Stimulated activated CD8-positive, alpha-beta memory T cell treated with anti-CD3 and anti-CD28 coated beads, Interleukin-7, amount 100 ng/mL, for 24 hours (primary cell): ENCODE data around the gene BMPR2.
"Not testable (repeated sequence)": the region's sequence is repeated elsewhere in the genome, so short reads cannot be mapped to it uniquely, and the experiment has no call there.

Experiments
- DNase-seq: peaks from one replicate; pipeline ENCODE4 v3.0.0-alpha.2; 2020; ENCODE audit warnings: low read depth

The BMPR2 gene

DNA sequence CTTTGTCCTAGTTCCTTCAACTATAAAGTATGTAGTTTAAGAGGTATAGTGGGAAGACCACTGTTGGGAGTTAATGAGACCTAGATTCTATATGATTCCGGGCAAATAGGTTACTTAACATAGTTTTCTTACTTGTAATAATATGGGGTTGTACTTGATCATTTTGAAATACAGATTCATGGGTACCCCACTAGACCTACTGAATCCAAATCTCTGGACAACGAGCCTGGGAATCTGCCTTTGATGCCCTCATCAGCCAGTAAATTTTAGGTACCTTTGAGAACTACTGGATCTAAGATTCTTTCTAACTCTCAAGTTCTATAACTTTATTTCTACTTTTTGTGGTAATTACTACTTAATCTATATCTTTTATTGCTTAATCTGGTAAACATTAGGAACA, 6.6 kb downstream of the BMPR2 start:
- no peak for DNase-seq

DNA sequence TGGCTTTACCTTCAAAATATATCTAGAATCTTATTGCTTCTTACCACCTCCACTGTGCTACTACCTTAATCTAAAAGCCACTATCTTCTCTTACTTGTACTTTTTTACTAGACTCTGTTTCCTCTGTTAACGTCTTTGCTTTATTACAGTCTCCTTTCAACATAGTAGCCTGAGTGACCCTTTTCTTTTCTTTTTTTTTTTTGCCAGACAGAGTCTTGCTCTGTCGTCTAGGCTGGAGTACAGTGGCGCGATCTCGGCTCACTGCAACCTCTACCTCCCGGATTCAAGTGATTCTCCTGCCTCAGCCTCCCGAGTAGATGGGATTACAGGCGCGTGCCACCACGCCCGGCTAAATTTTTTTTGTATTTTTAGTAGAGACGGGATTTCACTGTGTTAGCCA, 10.4 kb downstream of the BMPR2 start:
- DNase-seq = not testable (repeated sequence)

DNA sequence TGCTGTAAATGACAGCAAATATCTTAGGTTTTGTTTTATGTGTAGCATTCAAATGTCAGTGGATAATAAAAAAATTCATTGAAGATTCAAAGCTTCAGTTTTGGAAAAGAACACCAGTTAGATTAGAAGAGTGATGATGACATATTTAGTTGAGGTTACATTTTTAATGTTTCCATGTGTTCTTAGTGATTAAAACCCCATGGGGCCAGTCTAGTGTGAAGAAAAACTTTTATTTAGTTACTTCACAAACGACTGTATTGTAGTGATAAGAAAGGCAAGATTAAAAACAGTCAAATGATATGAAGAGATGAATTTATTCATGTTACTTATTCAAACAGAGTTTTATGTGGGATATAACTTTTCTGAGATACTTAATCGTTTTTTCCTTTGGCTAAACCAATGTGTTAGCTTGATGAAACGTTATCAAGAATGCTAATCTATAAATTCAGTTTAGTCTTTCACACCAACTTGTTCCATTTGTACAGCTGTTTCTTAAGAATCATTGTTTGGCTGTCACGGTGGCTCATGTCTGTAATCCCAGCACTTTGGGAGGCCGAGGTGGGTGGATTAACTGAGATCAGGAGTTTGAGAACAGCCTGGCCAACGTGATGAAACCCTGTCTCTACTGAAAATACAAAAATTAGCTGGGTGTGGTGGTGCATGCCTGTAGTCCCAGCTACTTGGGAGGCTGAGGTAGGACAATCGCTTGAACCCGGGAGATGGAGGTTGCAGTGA, 11.6 kb downstream of the BMPR2 start:
- no peak for DNase-seq

DNA sequence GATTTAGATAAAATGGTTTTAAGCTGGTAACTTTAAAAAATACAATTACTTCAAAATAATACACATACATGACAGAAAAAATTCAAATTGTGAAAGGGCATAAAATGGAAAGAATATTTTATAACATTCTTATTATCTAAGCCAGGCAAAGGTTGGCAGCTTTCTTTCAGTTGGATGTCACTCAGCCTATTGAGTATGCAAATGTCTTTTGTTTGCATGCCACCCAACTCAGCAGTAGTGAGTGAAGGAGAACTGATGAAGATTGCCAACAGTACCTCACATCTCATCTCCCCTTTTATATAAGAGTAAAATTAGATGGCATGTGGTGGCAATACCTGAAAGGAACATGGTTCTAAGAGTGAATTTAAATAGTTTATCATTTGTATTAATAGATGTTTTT, 24.8 kb downstream of the BMPR2 start:
- no peak for DNase-seq

DNA sequence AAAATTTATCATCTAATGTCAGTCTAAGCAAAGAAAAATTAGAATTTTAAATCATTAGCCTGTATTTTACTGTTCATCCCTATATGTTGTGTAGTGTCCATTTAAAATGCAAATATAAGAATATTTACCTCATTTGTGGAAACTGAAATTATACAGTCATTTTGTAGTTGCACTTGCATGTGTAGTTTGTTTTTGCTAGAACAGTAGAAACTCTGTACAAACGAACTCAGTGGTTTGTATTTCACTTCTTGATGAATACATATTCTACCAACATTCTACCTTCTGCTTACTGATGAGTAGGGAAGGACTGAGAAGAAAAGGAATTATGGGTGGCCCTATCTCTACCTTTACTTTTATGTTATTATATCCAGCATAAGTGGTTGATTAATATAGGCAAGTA, 29.7 kb downstream of the BMPR2 start:
- DNase-seq = no peak

DNA sequence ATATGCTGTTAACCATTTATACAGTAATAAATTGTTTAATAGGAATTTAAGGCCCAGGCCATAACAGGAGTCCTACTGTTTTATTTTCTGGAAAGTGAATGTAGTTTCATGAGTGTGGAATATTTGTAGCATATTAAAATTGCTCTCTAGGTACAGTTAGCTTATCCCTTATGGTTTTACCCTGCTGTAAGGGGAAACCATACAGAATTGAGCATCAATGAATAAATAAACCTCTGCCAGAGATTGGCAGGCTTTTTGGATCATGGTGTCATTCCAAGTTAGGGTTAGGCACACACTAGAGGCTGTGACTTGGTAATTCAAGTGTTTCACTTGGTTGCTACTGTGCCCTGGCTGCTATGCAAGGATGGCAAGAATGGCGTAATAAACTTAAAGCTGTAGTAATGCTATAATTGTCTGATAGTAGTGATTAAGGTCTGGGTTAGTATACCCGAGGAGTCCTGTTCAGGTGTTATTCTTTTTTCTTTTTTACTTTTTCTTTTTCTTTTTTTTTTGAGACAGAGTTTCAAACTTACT, 30.4 kb downstream of the BMPR2 start:
- DNase-seq = no peak

DNA sequence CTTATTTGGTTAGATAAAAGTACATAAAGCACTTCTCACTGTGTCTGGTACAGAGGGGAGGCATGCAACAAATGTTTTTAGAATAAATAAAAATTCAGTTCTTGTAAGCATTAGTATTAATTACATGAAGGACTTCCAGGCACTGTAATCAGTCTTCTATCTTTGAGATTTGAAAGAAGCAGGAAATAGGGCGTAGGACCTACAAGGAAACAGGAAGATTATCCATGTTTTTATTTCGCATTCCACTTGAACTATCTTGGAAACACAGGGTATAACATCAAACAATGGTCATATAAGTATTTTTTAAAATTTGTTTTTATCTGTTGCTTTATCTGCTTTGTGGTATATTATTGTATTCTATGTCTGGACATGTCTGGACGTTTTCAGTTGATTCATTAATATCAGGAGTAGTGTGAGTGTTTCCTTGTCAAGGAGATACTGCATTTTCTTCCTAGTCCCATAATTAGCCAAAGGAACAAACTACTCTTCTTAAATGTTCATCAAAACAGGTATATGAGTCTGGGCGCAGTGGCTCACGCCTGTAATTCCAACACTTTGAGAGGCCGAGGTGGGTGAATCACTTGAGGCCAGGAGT, 32.5 kb downstream of the BMPR2 start:
- no peak for DNase-seq

DNA sequence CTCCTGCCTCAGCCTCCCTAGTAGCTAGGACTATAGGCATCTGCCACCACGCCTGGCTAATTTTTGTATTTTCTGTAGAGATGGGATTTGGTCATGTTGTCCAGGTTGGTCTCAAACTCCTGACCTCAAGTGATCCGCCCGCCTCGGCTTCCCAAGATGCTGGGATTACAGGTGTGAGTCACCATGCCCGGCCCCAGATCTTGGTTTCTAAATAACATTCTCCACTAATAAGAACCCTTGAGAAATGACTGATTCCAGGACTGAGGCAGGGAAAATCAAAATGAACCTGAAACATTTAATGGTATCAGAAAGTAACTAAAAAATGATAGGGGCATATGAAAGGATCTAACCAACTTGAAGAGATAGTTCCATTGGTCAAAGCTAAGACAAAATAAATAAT, 34.0 kb downstream of the BMPR2 start:
- DNase-seq = no peak

DNA sequence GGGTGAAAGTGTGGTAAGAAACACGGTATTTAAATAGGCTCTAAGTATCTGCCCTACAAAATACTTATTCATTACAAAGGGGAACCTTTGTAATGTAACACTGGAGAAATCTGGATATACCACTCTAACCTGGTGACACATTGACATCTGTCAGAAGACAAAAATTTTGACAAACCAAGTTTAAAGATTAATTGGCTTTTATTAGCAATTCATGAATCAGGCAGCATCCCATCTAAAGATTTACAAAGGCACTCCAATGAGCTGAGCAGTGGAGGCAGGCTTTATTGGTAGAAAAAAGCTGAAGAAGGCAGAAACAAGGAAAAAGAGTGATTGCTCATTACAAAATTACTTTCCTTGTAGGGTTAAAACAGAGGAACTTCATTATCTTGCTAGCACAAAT, 35.0 kb downstream of the BMPR2 start:
- no peak for DNase-seq

DNA sequence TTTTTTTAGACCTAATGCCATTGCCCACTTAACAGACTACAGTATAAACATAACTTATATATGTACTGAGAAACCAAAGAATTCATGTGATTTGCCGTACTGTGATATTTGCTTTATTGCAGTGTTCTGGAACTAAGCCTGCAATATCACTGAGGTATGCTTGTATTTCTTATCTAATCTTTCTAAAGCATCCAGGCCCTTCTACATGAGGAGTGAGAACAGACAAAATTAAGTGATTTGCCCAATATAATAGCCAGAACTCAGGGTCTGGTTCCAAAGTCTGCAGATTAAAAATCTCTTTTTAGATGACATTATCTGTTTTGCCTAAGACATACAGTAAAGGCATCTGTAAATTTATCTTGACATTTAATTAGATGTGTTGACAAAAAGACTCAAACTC, 41.9 kb downstream of the BMPR2 start:
- no peak for DNase-seq

DNA sequence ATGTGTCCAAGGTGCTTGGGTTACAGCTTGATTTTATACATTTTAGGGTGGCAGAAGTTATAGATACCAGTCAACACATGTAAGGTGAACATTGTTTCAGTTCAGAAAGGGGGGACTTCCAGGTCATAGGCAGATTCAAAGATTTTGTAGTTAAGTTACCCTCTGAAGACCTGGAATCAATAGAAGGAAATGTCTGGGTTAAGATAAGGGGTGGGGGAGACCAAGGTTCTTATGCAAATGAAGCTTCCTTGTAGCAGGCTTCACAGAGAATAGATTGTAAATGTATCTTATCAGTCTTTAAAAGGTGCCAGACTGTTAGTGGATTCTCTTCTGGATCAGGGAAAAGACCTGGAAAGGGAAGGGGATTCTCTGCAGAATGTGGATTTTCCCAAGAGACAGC, 42.4 kb downstream of the BMPR2 start:
- no peak for DNase-seq

DNA sequence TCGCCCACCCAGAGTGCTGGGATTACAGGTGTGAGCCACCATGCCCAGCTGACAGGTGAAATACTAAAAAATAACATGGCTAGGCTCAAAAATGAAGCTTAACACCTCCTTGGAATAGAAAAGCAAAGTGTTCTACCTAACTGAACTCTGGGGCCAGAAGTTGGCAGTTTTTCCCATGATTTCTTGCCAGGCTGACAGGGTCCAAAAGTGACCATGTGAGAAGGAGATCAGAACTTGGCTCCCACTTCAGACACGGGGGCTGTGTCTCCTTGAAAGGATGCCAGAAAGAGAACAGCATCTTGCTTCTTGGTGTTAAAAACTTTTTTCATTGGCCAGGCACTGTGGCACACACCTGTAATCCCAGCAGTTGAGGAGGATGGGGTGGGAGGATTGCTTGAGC, 47.0 kb downstream of the BMPR2 start:
- no peak for DNase-seq

DNA sequence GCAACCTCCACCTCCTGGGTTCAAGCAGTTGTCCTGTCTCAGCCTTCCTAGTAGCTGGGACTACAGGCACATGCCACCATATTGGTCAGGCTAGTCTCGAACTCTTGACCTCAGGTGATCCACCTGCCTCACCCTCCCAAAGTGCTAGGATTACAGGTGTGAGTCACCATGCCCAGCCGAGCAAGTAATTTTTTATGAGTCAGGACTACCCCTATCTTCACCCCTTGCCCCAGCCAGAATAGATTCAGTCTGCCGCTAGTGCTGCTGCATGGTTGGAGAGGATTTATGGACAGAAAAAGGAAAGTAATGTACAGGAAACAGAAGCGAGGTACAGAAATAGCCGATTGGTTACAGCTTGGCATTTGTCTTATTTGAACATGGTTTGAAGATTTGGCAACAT, 48.9 kb downstream of the BMPR2 start:
- no peak for DNase-seq

DNA sequence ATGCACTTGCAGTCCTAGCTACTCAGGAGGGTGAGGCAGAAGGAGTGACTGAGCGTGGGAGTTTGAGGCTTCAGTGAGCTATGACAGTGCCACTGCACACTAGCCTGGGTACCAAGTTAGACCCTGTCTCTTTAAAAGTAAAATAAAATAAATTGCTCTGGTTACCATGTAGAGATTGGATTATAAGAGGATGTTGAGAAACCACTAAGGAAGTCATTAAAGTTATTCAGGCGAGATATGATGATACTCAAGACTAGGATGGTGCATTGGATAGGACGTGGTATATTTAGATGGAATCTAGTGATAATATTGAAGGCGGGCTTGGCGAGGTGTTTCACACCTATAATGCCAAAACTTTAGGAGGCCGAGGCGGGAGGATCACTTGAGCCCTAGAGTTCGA, 50.6 kb downstream of the BMPR2 start:
- no peak for DNase-seq

DNA sequence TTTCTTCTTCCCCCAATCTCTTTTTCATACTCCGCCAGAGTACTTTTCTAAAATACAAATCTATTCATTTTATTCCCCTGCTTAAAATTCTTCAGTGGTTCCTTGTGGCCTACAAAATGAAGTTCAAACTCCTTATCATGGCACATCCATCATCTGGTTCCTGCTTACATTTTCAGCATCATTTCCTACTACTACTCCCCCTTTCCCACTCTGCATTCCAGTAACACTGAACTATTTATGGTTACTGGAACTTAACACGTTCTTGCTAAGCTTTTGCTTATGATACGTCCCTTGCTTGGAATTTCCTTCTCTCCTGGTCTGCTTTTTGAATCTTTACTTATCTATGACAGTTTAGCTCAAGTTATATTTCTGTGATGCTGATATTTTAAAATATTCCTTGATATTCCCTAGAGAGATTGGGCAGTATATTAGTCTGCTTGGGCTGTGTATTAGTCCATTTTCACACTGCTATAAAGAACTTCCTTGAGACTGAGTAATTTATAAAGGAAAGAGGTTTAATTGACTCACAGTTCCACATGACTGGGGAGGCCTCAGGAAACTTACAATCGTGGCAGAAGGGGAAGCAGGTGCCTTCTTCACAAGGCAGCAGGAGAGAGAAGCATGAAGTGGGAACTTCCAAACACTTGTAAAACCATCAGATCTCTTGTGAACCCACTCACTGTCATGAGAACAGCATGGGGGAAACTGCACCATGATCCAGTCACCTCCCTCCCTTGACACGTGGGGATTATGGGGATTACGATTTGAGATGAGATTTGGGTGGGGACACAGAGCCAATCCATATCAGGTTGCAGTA, 53.2 kb downstream of the BMPR2 start:
- DNase-seq = no peak

DNA sequence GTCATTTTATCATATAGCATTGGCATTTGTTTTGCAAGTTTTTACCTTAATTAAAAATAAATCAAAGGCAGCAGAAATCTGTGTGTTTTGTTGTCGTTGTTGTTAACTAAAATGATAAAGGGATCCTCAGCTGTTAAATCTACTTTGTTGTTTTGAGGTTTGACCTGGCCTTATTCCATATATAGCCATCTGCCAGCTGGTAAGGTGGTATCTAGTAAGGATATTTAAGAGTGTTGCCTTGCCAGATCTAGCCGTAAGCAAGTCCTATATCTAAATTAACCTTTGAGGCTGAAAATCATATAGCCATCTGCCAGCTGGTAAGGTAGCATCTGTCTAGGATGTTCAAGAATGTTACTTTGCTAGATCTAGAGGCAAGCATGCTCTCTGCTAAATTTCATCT, 56.6 kb downstream of the BMPR2 start:
- no peak for DNase-seq

DNA sequence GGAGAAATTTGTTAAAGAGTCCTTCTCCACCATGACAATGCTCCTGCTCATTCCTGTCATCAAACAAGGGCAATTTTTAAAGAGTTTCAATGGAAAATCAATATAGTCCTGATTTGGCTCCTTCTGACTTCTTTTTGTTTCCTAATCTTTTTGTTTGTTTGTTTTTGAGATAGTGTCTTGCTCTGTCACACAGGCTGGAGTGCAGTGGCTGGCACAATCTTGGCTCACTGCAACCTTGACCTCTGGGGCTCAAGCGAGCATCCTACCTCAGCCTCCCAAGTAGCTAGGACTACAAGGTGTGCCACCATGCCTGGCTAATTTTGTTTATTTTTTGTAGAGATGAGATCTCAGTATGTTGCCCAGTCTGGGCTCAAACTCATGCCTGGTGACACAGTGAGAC, 58.3 kb downstream of the BMPR2 start:
- DNase-seq = no peak

DNA sequence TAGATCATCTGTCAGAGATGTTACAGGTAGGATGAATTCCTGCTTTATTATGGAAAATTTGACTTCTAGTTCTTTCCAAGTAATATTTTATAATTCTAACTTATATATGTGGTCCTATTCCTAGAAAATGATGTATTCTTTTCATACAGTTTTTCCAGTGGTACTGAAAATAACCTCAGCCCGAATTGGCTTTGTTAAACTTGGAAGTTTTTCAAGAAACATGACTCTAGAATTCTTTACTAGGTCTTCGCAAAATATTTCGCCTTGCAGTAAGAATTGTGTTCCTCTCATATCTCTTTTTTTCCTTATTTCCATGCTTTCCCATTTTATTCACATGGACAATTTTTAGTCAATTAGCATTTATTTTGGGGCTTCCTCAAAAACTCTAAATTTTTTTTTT, 60.5 kb downstream of the BMPR2 start:
- no peak for DNase-seq

DNA sequence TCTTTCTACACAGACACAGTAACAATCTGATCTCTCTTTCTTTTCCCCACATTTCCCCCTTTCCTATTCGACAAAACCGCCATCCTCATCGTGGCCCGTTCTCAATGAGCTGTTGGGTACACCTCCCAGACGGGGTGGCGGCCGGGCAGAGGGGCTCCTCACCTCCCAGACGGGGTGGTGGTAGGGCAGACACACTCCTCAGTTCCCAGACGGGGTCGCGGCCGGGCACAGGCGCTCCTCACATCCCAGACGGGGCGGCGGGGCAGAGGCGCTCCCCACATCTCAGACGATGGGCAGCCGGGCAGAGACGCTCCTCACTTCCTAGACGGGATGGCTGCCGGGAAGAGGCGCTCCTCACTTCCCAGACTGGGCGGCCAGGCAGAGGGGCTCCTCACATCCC, 64.0 kb downstream of the BMPR2 start:
- DNase-seq = not testable (repeated sequence)

DNA sequence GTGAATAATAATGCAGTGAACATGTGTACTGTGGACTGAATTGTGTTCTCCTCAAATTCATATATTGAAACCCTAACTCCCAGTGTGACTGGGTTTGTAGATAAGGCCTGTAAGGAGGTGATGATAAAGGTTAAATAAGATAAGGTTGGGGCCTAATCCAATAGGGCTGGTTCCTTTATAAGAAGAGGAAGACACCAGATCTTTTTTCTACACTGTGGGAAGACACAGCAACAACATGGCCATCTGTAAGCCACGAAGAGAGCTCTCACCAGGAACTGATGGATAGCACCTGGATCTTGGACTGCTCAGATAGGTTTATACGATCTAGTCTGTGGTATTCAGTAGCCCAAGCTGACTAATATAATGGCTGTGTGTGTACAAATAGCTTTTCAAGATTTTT, 66.8 kb downstream of the BMPR2 start:
- DNase-seq = no peak

DNA sequence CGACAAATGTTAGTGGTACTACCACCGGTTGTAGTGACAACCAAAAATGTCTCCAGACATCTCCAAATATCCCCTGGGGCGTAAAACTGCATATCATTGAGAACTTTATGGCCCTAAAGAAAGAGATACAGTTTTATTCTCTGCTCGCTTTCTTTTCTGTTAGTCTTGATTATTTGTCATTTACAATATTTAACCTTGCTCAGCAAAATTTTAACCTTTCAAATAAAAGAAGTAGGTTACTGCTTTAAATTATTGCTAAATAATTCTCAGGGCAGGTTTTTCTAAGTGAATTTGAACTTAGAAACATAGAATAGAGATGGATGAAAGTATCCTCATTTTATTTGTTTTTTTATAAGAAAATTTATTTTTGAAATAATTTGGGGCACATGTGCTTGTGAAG, 67.9 kb downstream of the BMPR2 start:
- no peak for DNase-seq

DNA sequence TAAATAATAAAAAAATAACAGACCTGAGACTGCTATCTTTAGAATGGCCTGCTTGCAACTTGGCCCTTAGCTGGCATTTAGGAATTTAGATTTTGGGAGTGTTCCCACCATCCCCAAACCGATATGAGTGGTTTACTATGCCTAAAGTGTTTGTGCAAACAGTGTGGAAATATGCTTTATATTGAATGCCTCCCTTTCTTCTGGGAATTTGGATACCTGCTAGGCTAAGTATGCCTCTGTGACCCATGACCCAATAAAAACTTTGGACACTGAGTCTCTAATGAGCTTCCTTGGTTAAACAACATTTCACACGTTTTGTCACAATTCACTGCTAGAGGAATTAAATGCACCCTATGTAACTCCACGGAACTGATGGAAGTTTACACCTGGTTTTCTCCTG, 73.2 kb downstream of the BMPR2 start:
- no peak for DNase-seq

DNA sequence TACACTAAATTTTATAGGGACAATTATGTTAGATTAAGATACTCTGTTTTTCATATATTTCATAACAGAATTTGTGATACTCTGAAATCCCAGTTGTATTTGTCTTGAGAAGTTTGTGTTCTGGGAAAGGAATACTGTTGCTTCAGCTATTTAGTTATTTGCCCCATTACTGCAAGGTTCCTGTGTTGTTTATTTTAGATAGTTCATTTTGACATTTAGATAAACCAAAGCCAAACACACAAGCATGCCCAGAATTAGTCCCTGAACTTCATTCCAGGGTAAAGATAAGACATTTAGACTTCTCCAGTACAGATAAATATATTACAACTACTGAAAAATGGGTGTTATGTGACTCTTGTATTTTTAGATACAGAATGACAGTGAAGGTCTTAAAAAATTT, 74.7 kb downstream of the BMPR2 start:
- DNase-seq = no peak
